ENCODE results near the gene CIT.
"Not testable (repeated sequence)": the region's sequence is repeated elsewhere in the genome, so short reads cannot be mapped to it uniquely, and the experiment has no call there.

The CIT gene

GRCh38 chr12:119720349-119720748, 156.8 kb downstream of the CIT start:
- DNase-seq (ENCODE audit: insufficient read length, low spot score): no peak
- FAIRE-seq: no peak
- TF ChIP-seq PAX5 (IDR thresholded peaks at IDR 0.05; ENCODE audit: insufficient read depth, low read length, severe bottlenecking): no peak

GRCh38 chr12:119718141-119718540, 159.0 kb downstream of the CIT start:
- FAIRE-seq: no peak
- TF ChIP-seq TAF1 (IDR thresholded peaks at IDR 0.05; ENCODE audit: low read depth, low read length) (no peak), POLR2AphosphoS5 (IDR thresholded peaks at IDR 0.05; ENCODE audit: low read depth, low read length) (no peak), PAX5 (IDR thresholded peaks at IDR 0.05; ENCODE audit: insufficient read depth, low read length, severe bottlenecking) (no peak), POLR2A (IDR thresholded peaks at IDR 0.05; ENCODE audit: low read depth, low read length) (no peak), POU2F2 (IDR thresholded peaks at IDR 0.05; ENCODE audit: low read depth, low read length) (no peak), SPI1 (IDR thresholded peaks at IDR 0.05; ENCODE audit: low read depth, low read length) (no peak)
- DNase-seq (ENCODE audit: insufficient read length, low spot score): no peak

- no peak for FAIRE-seq
- no peak for DNase-seq (ENCODE audit: insufficient read length, low spot score)
- TF ChIP-seq POLR2A (IDR thresholded peaks at IDR 0.05; ENCODE audit: low read depth, low read length): no peak
- no peak for TF ChIP-seq TAF1 (IDR thresholded peaks at IDR 0.05; ENCODE audit: low read depth, low read length)
- no peak for TF ChIP-seq POU2F2 (IDR thresholded peaks at IDR 0.05; ENCODE audit: low read depth, low read length)
- TF ChIP-seq PAX5 (IDR thresholded peaks at IDR 0.05; ENCODE audit: insufficient read depth, low read length, severe bottlenecking): no peak
- TF ChIP-seq SPI1 (IDR thresholded peaks at IDR 0.05; ENCODE audit: low read depth, low read length): no peak
- TF ChIP-seq POLR2AphosphoS5 (IDR thresholded peaks at IDR 0.05; ENCODE audit: low read depth, low read length): no peak
Measured at GRCh38 chr12:119715268-119715620, 161.9 kb downstream of the CIT start.

GRCh38 chr12:119714614-119715267, 162.4 kb downstream of the CIT start:
- DNase-seq (ENCODE audit: insufficient read length, low spot score) (no peak), FAIRE-seq (no peak)
- no peak for TF ChIP-seq TAF1 (IDR thresholded peaks at IDR 0.05; ENCODE audit: low read depth, low read length)
- TF ChIP-seq SPI1 (IDR thresholded peaks at IDR 0.05; ENCODE audit: low read depth, low read length): no peak
- TF ChIP-seq PAX5 (IDR thresholded peaks at IDR 0.05; ENCODE audit: insufficient read depth, low read length, severe bottlenecking): no peak
- TF ChIP-seq POU2F2 (IDR thresholded peaks at IDR 0.05; ENCODE audit: low read depth, low read length): no peak
- no peak for TF ChIP-seq POLR2AphosphoS5 (IDR thresholded peaks at IDR 0.05; ENCODE audit: low read depth, low read length)
- no peak for TF ChIP-seq POLR2A (IDR thresholded peaks at IDR 0.05; ENCODE audit: low read depth, low read length)

- DNase-seq (ENCODE audit: insufficient read length, low spot score): no peak
- no peak for FAIRE-seq
- TF ChIP-seq POU2F2 (IDR thresholded peaks at IDR 0.05; ENCODE audit: low read depth, low read length) (no peak), TAF1 (IDR thresholded peaks at IDR 0.05; ENCODE audit: low read depth, low read length) (no peak), POLR2A (IDR thresholded peaks at IDR 0.05; ENCODE audit: low read depth, low read length) (no peak), POLR2AphosphoS5 (IDR thresholded peaks at IDR 0.05; ENCODE audit: low read depth, low read length) (no peak), SPI1 (IDR thresholded peaks at IDR 0.05; ENCODE audit: low read depth, low read length) (no peak), PAX5 (IDR thresholded peaks at IDR 0.05; ENCODE audit: insufficient read depth, low read length, severe bottlenecking) (no peak)
Measured at GRCh38 chr12:119713551-119714031, 163.5 kb downstream of the CIT start.

- DNase-seq (ENCODE audit: insufficient read length, low spot score) (no peak), FAIRE-seq (no peak)
- TF ChIP-seq SPI1 (IDR thresholded peaks at IDR 0.05; ENCODE audit: low read depth, low read length) (no peak), POU2F2 (IDR thresholded peaks at IDR 0.05; ENCODE audit: low read depth, low read length) (no peak), POLR2AphosphoS5 (IDR thresholded peaks at IDR 0.05; ENCODE audit: low read depth, low read length) (no peak), POLR2A (IDR thresholded peaks at IDR 0.05; ENCODE audit: low read depth, low read length) (no peak), PAX5 (IDR thresholded peaks at IDR 0.05; ENCODE audit: insufficient read depth, low read length, severe bottlenecking) (no peak), TAF1 (IDR thresholded peaks at IDR 0.05; ENCODE audit: low read depth, low read length) (no peak)
Measured at GRCh38 chr12:119712721-119713120, 164.4 kb downstream of the CIT start.

- DNase-seq (ENCODE audit: insufficient read length, low spot score) (no peak), FAIRE-seq (no peak)
- TF ChIP-seq POU2F2 (IDR thresholded peaks at IDR 0.05; ENCODE audit: low read depth, low read length): no peak
- no peak for TF ChIP-seq PAX5 (IDR thresholded peaks at IDR 0.05; ENCODE audit: insufficient read depth, low read length, severe bottlenecking)
- TF ChIP-seq SPI1 (IDR thresholded peaks at IDR 0.05; ENCODE audit: low read depth, low read length): no peak
- TF ChIP-seq POLR2A (IDR thresholded peaks at IDR 0.05; ENCODE audit: low read depth, low read length): no peak
- TF ChIP-seq POLR2AphosphoS5 (IDR thresholded peaks at IDR 0.05; ENCODE audit: low read depth, low read length): no peak
- no peak for TF ChIP-seq TAF1 (IDR thresholded peaks at IDR 0.05; ENCODE audit: low read depth, low read length)
Measured at GRCh38 chr12:119711693-119712092, 165.4 kb downstream of the CIT start.

- no peak for TF ChIP-seq POU2F2 (IDR thresholded peaks at IDR 0.05; ENCODE audit: low read depth, low read length)
- no peak for TF ChIP-seq TAF1 (IDR thresholded peaks at IDR 0.05; ENCODE audit: low read depth, low read length)
- no peak for TF ChIP-seq POLR2A (IDR thresholded peaks at IDR 0.05; ENCODE audit: low read depth, low read length)
- no peak for TF ChIP-seq POLR2AphosphoS5 (IDR thresholded peaks at IDR 0.05; ENCODE audit: low read depth, low read length)
- no peak for TF ChIP-seq SPI1 (IDR thresholded peaks at IDR 0.05; ENCODE audit: low read depth, low read length)
- no peak for TF ChIP-seq PAX5 (IDR thresholded peaks at IDR 0.05; ENCODE audit: insufficient read depth, low read length, severe bottlenecking)
- DNase-seq (ENCODE audit: insufficient read length, low spot score): no peak
Measured at GRCh38 chr12:119710965-119711551, 166.1 kb downstream of the CIT start.

GRCh38 chr12:119710374-119710964, 166.7 kb downstream of the CIT start:
- no peak for FAIRE-seq

More at GRCh38 chr12:119710965-119711551, 166.1 kb downstream of the CIT start:
- no peak for FAIRE-seq

GRCh38 chr12:119706427-119706826, 170.7 kb downstream of the CIT start:
- not testable (repeated sequence) for FAIRE-seq; DNase-seq (ENCODE audit: insufficient read length, low spot score)

More at GRCh38 chr12:119710374-119710964, 166.7 kb downstream of the CIT start:
- DNase-seq (ENCODE audit: insufficient read length, low spot score): no peak
- TF ChIP-seq POLR2A (IDR thresholded peaks at IDR 0.05; ENCODE audit: low read depth, low read length) (no peak), POU2F2 (IDR thresholded peaks at IDR 0.05; ENCODE audit: low read depth, low read length) (no peak), POLR2AphosphoS5 (IDR thresholded peaks at IDR 0.05; ENCODE audit: low read depth, low read length) (no peak), PAX5 (IDR thresholded peaks at IDR 0.05; ENCODE audit: insufficient read depth, low read length, severe bottlenecking) (no peak), SPI1 (IDR thresholded peaks at IDR 0.05; ENCODE audit: low read depth, low read length) (no peak), TAF1 (IDR thresholded peaks at IDR 0.05; ENCODE audit: low read depth, low read length) (no peak)

Data from GM12891 (cell line).